B cell (primary cell): ENCODE data around the gene SNAPC1. TPM values are rescaled to one million over a fixed set of nuclear protein-coding genes. Genes with fewer than 3 reads are reported as not detected.

Source experiments
- ATAC-seq: fragments of 200-7000 bp; cut with Tn5 transposase; one replicate; pipeline ENCODE4 v1.10.0; 2021; ENCODE audit warnings: low read depth, mild to moderate bottlenecking, moderate number of reproducible peaks, moderate library complexity
- CTCF ChIA-PET: fragments of 350-600 bp; sonication (Branson Sonifier 250); formaldehyde crosslinking; loops from one replicate; lab custom pipeline; 2021; ENCODE audit warnings: antibody characterized with exemption, inconsistent platforms; lab: Charles Lee
- POLR2A ChIA-PET: fragments of 350-600 bp; sonication (Branson Sonifier 250); formaldehyde crosslinking; loops from one replicate; lab custom pipeline; 2021; ENCODE audit warnings: antibody characterized with exemption; lab: Charles Lee
- DNase-seq: peaks from one replicate; pipeline ENCODE4 v3.0.0; 2013
- H2AFZ ChIP-seq: 2 replicates; pipeline ENCODE4 v1.6.1; 2012; ENCODE audit warnings: mild to moderate bottlenecking, low read depth, low read length; ENCODE audit not compliant: insufficient read depth, poor library complexity, severe bottlenecking
- H3K27ac ChIP-seq, 2 donors: 1 replicate in 1 of 2; 2 replicates in 1 of 2; pipeline ENCODE4 v1.5.1; 2012 to 2013; ENCODE audit warnings: low read length in 2 of 2, mild to moderate bottlenecking in 2 of 2, moderate library complexity in 1 of 2
- H3K27me3 ChIP-seq, 4 experiments: fragments of 200-600 bp in 1 of 4; sonication (generic) in 1 of 4; replicated peaks in 1 of 4; 1 replicate in 2 of 4; 2 replicates in 2 of 4; pipeline versions ENCODE4 v1.6.1 to v1.7.0; 2013 to 2016; ENCODE audit warnings: low read length in 3 of 4, mild to moderate bottlenecking in 2 of 4, mixed read lengths in 1 of 4, moderate library complexity in 1 of 4; ENCODE audit not compliant: insufficient read depth in 4 of 4, control insufficient read depth in 3 of 4; ENCODE audit errors: control extremely low read depth in 1 of 4
- H3K36me3 ChIP-seq, 2 experiments: replicated peaks in 1 of 2; 1 replicate in 1 of 2; 2 replicates in 1 of 2; pipeline versions ENCODE4 v1.6.1 to v1.7.1; 2013; ENCODE audit warnings: low read length in 1 of 2; ENCODE audit not compliant: insufficient read depth in 2 of 2, control insufficient read depth in 1 of 2; ENCODE audit errors: control extremely low read depth in 1 of 2, extremely low read depth in 1 of 2
- H3K4me1 ChIP-seq, 2 donors: fragments of 200-600 bp in 1 of 2; sonication (generic) in 1 of 2; 1 replicate in 1 of 2; 2 replicates in 1 of 2; pipeline versions ENCODE4 v1.5.1 to v1.6.1; 2013 to 2017; ENCODE audit warnings: low read length in 2 of 2; ENCODE audit not compliant: control insufficient read depth in 2 of 2, insufficient read depth in 2 of 2
- H3K4me2 ChIP-seq: replicated peaks from 2 replicates; pipeline ENCODE3; 2012; ENCODE audit warnings: mild to moderate bottlenecking, low read depth, low read length; ENCODE audit not compliant: poor library complexity, severe bottlenecking
- H3K4me3 ChIP-seq, 5 experiments: fragments of 200-600 bp in 1 of 5; sonication (generic) in 1 of 5; 1 replicate in 3 of 5; 2 replicates in 2 of 5; pipeline versions ENCODE4 v1.5.1 to v1.7.0; 2011 to 2016; ENCODE audit warnings: low read length in 4 of 5, mild to moderate bottlenecking in 4 of 5, low read depth in 2 of 5, control low read depth in 1 of 5, moderate library complexity in 1 of 5; ENCODE audit not compliant: insufficient read depth in 1 of 5; ENCODE audit errors: control extremely low read depth in 1 of 5, extremely low read depth in 1 of 5
- H3K79me2 ChIP-seq: fragments of 200-600 bp; sonication (generic); one replicate; pipeline ENCODE4 v1.6.0; 2016; ENCODE audit warnings: low read length; ENCODE audit not compliant: control insufficient read depth, insufficient read depth
- H3K9ac ChIP-seq: fragments of 200-600 bp; sonication (generic); 2 replicates; pipeline ENCODE4 v1.6.1; 2017; ENCODE audit warnings: mild to moderate bottlenecking, low read length, moderate library complexity
- H3K9me3 ChIP-seq, 3 donors: one replicate each; pipeline versions ENCODE4 v1.6.1 to v1.7.1; 2013; ENCODE audit warnings: low read length in 2 of 3; ENCODE audit not compliant: control insufficient read depth in 2 of 3, insufficient read depth in 1 of 3; ENCODE audit errors: control extremely low read depth in 1 of 3
- H4K20me1 ChIP-seq: 2 replicates; pipeline ENCODE4 v1.6.0; 2012; ENCODE audit warnings: mild to moderate bottlenecking, low read length; ENCODE audit not compliant: insufficient read depth, control insufficient read depth, poor library complexity, severe bottlenecking
- H3K27ac Mint-ChIP-seq: one replicate; pipeline ENCODE4 v1.8.0; 2021; ENCODE audit warnings: mixed read lengths
- H3K27me3 Mint-ChIP-seq: one replicate; pipeline ENCODE4 v1.8.0; 2021; ENCODE audit warnings: mixed read lengths
- H3K4me1 Mint-ChIP-seq: one replicate; pipeline ENCODE4 v1.8.0; 2021; ENCODE audit warnings: mixed read lengths
- H3K4me3 Mint-ChIP-seq: one replicate; pipeline ENCODE4 v1.8.0; 2021; ENCODE audit warnings: mixed read lengths
- H3K9me3 Mint-ChIP-seq: one replicate; pipeline ENCODE4 v1.8.0; 2022; ENCODE audit warnings: mixed read lengths; ENCODE audit not compliant: insufficient read depth
- CTCF ChIP-seq: fragments of 200-600 bp; IDR thresholded peaks from one replicate; pipeline ENCODE4 v1.8.0; 2022; ENCODE audit warnings: antibody characterized with exemption, mild to moderate bottlenecking
- EZH2 ChIP-seq: IDR thresholded peaks from 2 replicates; pipeline ENCODE4 v1.6.1; 2012; ENCODE audit warnings: borderline replicate concordance, low read depth, mild to moderate bottlenecking, moderate library complexity, low read length; ENCODE audit not compliant: insufficient read depth, poor library complexity, severe bottlenecking
- WGBS: methylation state at CpG from one replicate; pipeline ENCODE4 v1.1.5; 2013; ENCODE audit warnings: missing lambda C conversion rate; ENCODE audit not compliant: insufficient coverage; 5-methylcytosine and 5-hydroxymethylcytosine counted together
- intact Hi-C: fragments of 100-400 bp; cut with micrococcal nuclease; formaldehyde crosslinking; loops from one replicate; pipeline ENCODE4 v1.10.0; 2022
- polyA plus RNA-seq: library from polyadenylated mRNA; depleted of rRNA; stranded (reverse); fragments of >200 nt; gene quantifications from 2 replicates; pipeline ENCODE4 v1.2.3, GENCODE V29; 2012
- total RNA-seq, 2 donors: library from RNA; stranded (reverse); fragments of 120-200 nt in 1 of 2; gene quantifications; 1 replicate in 1 of 2; 2 replicates in 1 of 2; pipeline versions ENCODE4 v1.2.3 to v1.2.4, GENCODE V29; 2013 to 2022

The SNAPC1 gene
- total and polyA plus RNA-seq, 2 donors (not counting 1 experiment from before 2014, with no cell fraction given), result 2.6 to 7.1 TPM

GRCh38 chr14:61813096-61813606 is 50.9 kb downstream of the SNAPC1 start:
- peak overlapping the region in 4 of 5 experiments; percentile 13 to 41 (median 36) for H3K4me3 ChIP-seq
- peaks cover 11% of the 10 kb centered on the region for H3K4me1 Mint-ChIP-seq
- peak overlapping the region; percentile 32 for H3K9ac ChIP-seq
- DNase-seq (no peak), ATAC-seq (no peak)
- H2AFZ ChIP-seq, result peak overlapping the region; percentile 65
- TF ChIP-seq CTCF, result no peak
- no peak for TF ChIP-seq EZH2
- H4K20me1 ChIP-seq, result no peaks in the 10 kb centered on the region
- WGBS, result 26% methylated on average over 24 of the region's 25 CpGs
- POLR2A ChIA-PET, result no interaction called here
- H3K9me3 Mint-ChIP-seq, result no peaks in the 10 kb centered on the region
- no peaks in the 10 kb centered on the region for H3K36me3 ChIP-seq
- intact Hi-C loops, result no loop called here
- CTCF ChIA-PET, result interaction anchor here (2.9 kb wide), 1 partner anchor 24 kb away, joined by 14 read pairs; no protein-coding TSS in a partner anchor
- H3K27ac ChIP-seq, result no peak overlapping the region
- peaks cover 57% of the 10 kb centered on the region for H3K27me3 Mint-ChIP-seq
- peaks cover 6 to 7% of the 10 kb centered on the region in 2 donors for H3K4me1 ChIP-seq
- peaks cover 0 to 6% (median 0%) of the 10 kb centered on the region in 3 donors for H3K9me3 ChIP-seq
- H3K27ac Mint-ChIP-seq, result no peak overlapping the region
- peaks cover 0 to 37% (median 33%) of the 10 kb centered on the region in 4 experiments for H3K27me3 ChIP-seq
- H3K79me2 ChIP-seq, result no peaks in the 10 kb centered on the region
- peak overlapping the region; percentile 77 for H3K4me3 Mint-ChIP-seq
- H3K4me2 ChIP-seq, result peak overlapping the region; percentile 73

GRCh38 chr14:61822458-61822857 is 60.2 kb downstream of the SNAPC1 start:
- Histone ChIP-seq H3K4me2 (no peak overlapping the region), H2AFZ (no peak overlapping the region), H3K27me3 (peaks cover 0 to 6% (median 0%) of the 10 kb centered on the region in 4 experiments), H3K27ac (no peak overlapping the region), H4K20me1 (no peaks in the 10 kb centered on the region), H3K4me1 (no peaks in the 10 kb centered on the region), H3K9ac (no peak overlapping the region), H3K79me2 (no peaks in the 10 kb centered on the region), H3K9me3 (peaks cover 0 to 3% (median 0%) of the 10 kb centered on the region in 3 donors), H3K4me3 (no peak overlapping the region), H3K36me3 (no peaks in the 10 kb centered on the region)
- ATAC-seq, result no peak
- no peak for DNase-seq
- Mint-ChIP-seq H3K9me3 (no peaks in the 10 kb centered on the region), H3K4me3 (no peak overlapping the region), H3K27ac (no peak overlapping the region), H3K4me1 (no peaks in the 10 kb centered on the region), H3K27me3 (peaks cover 24% of the 10 kb centered on the region)
- TF ChIP-seq CTCF (no peak), EZH2 (no peak)
- ChIA-PET CTCF (no interaction called here), POLR2A (no interaction called here)
- no CpG with 5 or more reads among the region's 2 CpGs for WGBS
- intact Hi-C loops, result no loop called here
